ENCODE data around the gene GPR37L1. TPM values are rescaled to one million over a fixed set of nuclear protein-coding genes. Genes with fewer than 3 reads are reported as not detected.

GPR37L1 gene
- total and polyA plus RNA-seq, 2 of the 8 experiments (the other 6 are each of a cell fraction or from before 2014, with no cell fraction given): 0.13 to 0.23 TPM

DNA sequence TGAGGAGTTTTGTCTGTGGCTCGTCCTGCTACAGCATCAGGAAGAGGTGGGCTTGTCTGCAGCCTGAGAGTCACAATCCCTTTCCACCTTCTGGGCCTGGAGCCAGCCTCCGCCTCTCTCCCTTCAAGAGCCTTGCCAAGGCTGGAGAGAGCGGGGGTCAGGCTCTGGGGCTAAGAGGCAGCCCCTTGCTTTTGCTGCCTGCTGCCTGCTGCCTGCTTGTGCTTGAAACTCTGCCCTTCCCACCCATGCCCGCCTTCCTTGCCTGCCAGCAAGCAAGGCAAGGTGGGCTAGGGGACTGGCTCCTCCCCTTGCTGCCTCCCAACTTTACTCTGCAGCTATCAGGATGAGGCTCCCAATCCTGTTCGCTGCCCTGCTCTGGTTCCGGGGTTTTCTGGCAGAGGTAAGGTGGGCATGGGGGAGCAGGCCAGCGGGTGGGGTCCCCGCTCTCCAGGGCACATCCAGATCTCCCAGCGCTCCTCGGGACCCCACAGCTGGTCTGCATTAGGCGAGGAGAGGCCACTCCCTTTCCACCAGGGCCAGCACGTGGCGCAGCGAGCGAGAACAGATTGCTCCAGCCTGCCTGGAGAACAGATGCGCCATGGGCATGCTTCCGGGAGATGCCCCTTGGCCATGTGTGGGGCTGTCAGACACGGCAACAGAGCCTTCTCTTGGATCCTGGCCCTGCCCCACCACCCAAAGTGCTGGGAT is 45.1 kb downstream of the GPR37L1 start:
- no peak for DNase-seq (ENCODE audit: low read depth in 1 of 2, low spot score in 2 of 2)
- Histone ChIP-seq H3K4me3 (ENCODE audit: extremely low read depth in 1 of 4, insufficient read depth in 2 of 4, low read depth in 3 of 4, low read length in 4 of 4) (no peak overlapping the region), H2BK20ac (ENCODE audit: low read length) (no peak overlapping the region), H3K27me3 (replicated peaks in 1 of 4; ENCODE audit: control insufficient read depth in 3 of 4, extremely low read depth in 1 of 4, insufficient read depth in 3 of 4, low read length in 3 of 4) (no peaks in the 10 kb centered on the region), H2AK5ac (ENCODE audit: low read depth, low read length) (no peak overlapping the region), H2BK120ac (replicated peaks; ENCODE audit: low read depth, low read length) (no peak overlapping the region), H3K9me3 (ENCODE audit: insufficient read depth in 2 of 2, low read depth in 1 of 2, low read length in 1 of 2) (no peaks in the 10 kb centered on the region), H3K4me1 (replicated peaks in 1 of 4; ENCODE audit: control insufficient read depth in 3 of 4, insufficient read depth in 4 of 4, low read length in 3 of 4) (peaks cover 0 to 7% (median 3%) of the 10 kb centered on the region in 4 experiments; a peak in 3 of 7 replicates), H4K20me1 (replicated peaks in 1 of 2; ENCODE audit: control insufficient read depth in 1 of 2, insufficient read depth in 2 of 2, low read length in 2 of 2) (no peaks in the 10 kb centered on the region), H4K5ac (ENCODE audit: insufficient read length, low read depth, low read length) (no peak overlapping the region), H3K36me3 (ENCODE audit: control insufficient read depth in 2 of 4, insufficient read depth in 4 of 4, low read length in 3 of 4) (no peaks in the 10 kb centered on the region), H3K79me2 (ENCODE audit: control insufficient read depth in 1 of 2, insufficient read depth in 2 of 2, low read length in 2 of 2) (no peaks in the 10 kb centered on the region), H3K9ac (replicated peaks in 1 of 4; ENCODE audit: extremely low read depth in 1 of 4, low read depth in 3 of 4, low read length in 3 of 4) (no peak overlapping the region), H3K4ac (replicated peaks; ENCODE audit: insufficient read length, low read depth, low read length) (no peak overlapping the region), H3K4me2 (ENCODE audit: insufficient read depth in 1 of 2, low read depth in 2 of 2, low read length in 2 of 2) (no peak overlapping the region), H2AFZ (ENCODE audit: low read length) (no peak overlapping the region), H3K27ac (ENCODE audit: low read depth, low read length) (no peak overlapping the region), H3K14ac (ENCODE audit: insufficient read length) (no peak overlapping the region), H3K18ac (ENCODE audit: extremely low read depth, low read length) (no peak overlapping the region; the same call in 1 of the 2 replicates), H2BK12ac (ENCODE audit: low read depth, low read length) (no peak overlapping the region), H4K8ac (ENCODE audit: extremely low read depth, insufficient read depth, low read length) (no peak overlapping the region), H2BK15ac (ENCODE audit: low read length) (no peak overlapping the region; the same call in 1 of the 2 replicates), H3K23ac (ENCODE audit: insufficient read length) (no peak overlapping the region), H3K79me1 (ENCODE audit: low read depth, low read length) (no peaks in the 10 kb centered on the region), H3K56ac (replicated peaks; ENCODE audit: insufficient read length, low read depth, low read length) (no peak overlapping the region), H4K91ac (replicated peaks; ENCODE audit: insufficient read length, low read length) (no peak overlapping the region), H3K23me2 (ENCODE audit: low read depth, low read length) (no peaks in the 10 kb centered on the region), H2BK5ac (ENCODE audit: low read depth, low read length) (no peak overlapping the region)
- ChIA-PET POLR2A (ENCODE audit: partially characterized antibody) (interaction anchor here (1.1 to 2.1 kb wide), 2 partner anchors 9 to 16 kb away, joined by 3 to 5 read pairs; no protein-coding TSS in a partner anchor), CTCF (ENCODE audit: partially characterized antibody) (interaction anchor here (1.4 to 10.1 kb wide), 4 partner anchors 9 to 25 kb away, joined by 3 to 77 read pairs (median 12); no protein-coding TSS in a partner anchor)
- FAIRE-seq: no peak
- TF ChIP-seq, protein P1, sequence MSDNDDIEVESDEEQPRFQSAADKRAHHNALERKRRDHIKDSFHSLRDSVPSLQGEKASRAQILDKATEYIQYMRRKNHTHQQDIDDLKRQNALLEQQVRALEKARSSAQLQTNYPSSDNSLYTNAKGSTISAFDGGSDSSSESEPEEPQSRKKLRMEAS (IDR thresholded peaks at IDR 0.05): peak; percentile 63
- TF ChIP-seq CTBP2 (IDR thresholded peaks at IDR 0.05; ENCODE audit: borderline replicate concordance, insufficient read depth, insufficient read length, low read length) (no peak), PHF8 (conservative IDR thresholded peaks at IDR 0.05; ENCODE audit: low read depth, low read length) (no peak)
- 86% methylated on average over 13 of the region's 18 CpGs; no CpG with 5 or more reads in 1 of the 2 experiments for WGBS, 2 experiments (ENCODE audit: extremely low coverage in 1 of 2, insufficient coverage in 1 of 2, insufficient read length in 1 of 2, insufficient replicate concordance in 2 of 2, low coverage in 1 of 2, low lambda C conversion rate in 2 of 2, missing lambda C conversion rate in 1 of 2)
